Dedifferentiated amniotic fluid mesenchymal stem cell (primary cell): ENCODE results near the gene DNAJC5G.

Experiments used
- DNase-seq: peaks from one replicate; pipeline ENCODE4 v3.0.0-alpha.2; 2016; ENCODE audit errors: extremely low spot score

Gene DNAJC5G, protein sequence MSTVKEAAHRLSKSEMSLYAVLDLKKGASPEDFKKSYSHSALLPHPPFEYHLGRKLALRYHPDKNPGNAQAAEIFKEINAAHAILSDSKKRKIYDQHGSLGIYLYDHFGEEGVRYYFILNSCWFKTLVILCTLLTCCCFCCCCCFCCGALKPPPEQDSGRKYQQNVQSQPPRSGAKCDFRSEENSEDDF

DNA sequence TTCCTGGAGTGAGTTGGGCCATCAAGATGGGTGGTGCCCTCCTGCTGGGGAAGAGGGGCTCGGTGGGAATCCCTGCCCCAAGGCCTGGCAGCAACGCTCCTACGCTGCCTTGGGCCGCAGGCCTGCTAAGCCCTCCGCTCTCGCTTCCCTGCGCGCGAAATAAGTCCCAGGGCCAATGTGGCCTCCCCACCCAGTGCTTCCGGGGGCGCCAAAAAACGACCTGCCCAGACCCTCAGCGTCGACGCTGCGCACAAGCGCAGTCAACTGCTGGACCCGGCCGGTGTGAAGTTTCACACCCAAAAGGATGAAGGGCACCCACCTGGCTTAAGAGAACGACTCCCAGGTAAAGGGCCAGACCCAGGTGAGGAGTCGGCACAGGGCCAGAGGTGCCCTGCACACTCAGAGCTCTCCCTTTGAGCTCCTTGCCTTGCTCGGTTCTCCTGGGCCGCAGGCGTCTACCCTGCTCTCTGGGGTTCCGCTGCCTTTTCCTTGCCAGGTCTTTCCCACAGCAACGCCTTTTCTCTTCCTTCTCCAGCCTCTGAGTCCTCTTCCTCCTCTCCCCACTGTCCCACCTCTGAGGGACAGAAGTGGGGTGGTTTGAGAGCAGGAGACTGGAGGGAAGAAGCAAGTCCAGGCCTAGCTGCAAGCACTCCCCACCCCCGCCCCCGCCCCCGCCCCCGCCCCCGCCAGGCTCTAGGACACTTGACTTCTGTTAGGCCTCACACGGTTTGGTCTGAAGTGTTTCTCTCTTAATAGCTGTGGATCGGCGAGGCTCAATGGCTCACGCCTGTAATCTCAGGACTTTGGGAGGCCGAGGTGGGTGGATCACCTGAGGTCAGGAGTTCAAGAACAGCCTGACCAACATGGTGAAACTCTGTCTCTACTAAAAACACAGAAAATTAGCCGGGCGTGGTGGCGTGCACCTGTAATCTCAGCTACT, at the start of gene DNAJC5G:
TSS of gene DNAJC5G (plus strand) at position 223 of the 940 bp plus-strand sequence. CDS start 1,296 bp downstream, outside the sequence.
- no peak for DNase-seq

DNA sequence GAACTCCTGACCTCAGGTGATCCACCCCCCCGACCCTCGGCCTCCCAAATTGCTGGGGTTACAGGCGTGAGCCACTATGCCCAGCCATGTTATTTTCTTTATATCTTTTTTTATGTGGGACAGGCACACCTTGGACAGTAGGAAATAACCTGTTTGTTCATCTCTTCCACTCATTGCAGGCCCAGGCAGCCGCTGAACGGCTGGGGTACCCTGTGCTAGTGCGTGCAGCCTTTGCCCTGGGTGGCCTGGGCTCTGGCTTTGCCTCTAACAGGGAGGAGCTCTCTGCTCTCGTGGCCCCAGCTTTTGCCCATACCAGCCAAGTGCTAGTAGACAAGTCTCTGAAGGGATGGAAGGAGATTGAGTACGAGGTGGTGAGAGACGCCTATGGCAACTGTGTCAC, 49.7 kb upstream of the DNAJC5G start:
- DNase-seq: no peak

DNA sequence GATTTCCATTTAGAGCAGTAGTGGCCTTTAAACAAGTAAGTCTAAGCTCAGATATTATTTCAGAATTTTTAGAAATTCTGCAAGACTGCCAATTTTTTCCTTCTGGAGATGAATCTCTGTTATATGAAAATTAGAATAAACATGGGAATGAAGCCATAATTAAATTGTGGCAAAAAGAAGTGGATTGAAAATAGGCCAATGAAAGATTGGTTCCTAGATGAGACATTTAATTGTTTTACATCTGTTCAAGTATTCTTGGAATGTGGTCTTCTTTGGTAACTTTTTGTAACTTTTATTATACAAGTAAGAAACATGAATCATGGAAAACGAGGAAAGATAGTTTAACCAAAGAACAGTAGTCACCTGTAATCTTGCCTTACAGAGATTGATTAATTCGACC, 47.7 kb upstream of the DNAJC5G start:
- no peak for DNase-seq

DNA sequence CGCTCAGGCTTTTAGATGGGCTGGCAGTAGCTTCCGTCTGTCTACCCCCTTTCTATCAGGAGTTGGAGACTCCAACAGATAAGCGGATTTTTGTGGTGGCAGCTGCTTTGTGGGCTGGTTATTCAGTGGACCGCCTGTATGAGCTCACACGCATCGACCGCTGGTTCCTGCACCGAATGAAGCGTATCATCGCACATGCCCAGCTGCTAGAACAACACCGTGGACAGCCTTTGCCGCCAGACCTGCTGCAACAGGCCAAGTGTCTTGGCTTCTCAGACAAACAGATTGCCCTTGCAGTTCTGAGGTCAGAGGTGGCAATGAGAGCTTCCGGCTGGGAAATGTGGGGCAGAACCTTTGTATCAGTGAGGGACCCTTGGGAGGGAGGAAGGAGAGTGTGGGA, 43.3 kb upstream of the DNAJC5G start:
- no peak for DNase-seq

DNA sequence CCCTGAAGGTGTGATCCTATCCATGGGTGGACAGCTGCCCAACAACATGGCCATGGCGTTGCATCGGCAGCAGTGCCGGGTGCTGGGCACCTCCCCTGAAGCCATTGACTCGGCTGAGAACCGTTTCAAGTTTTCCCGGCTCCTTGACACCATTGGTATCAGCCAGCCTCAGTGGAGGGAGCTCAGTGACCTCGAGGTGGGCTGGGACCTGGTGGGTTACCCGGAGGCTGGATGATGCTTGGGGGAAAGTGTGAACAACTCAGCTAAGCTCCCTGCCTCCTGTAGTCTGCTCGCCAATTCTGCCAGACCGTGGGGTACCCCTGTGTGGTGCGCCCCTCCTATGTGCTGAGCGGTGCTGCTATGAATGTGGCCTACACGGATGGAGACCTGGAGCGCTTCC, 41.9 kb upstream of the DNAJC5G start:
- DNase-seq: no peak

DNA sequence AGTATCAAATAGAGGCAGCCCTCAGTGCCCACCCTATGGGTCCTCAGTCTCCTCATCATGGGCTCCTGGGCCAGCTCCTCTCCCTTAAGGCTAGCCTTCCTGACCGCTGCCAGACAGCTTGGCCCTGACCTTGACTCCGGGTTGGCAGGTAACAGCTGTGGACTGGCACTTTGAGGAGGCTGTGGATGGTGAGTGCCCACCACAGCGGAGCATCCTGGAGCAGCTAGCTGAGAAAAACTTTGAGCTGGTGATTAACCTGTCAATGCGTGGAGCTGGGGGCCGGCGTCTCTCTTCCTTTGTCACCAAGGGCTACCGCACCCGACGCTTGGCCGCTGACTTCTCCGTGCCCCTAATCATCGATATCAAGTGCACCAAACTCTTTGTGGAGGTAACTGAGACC, 39.1 kb upstream of the DNAJC5G start:
- no peak for DNase-seq

DNA sequence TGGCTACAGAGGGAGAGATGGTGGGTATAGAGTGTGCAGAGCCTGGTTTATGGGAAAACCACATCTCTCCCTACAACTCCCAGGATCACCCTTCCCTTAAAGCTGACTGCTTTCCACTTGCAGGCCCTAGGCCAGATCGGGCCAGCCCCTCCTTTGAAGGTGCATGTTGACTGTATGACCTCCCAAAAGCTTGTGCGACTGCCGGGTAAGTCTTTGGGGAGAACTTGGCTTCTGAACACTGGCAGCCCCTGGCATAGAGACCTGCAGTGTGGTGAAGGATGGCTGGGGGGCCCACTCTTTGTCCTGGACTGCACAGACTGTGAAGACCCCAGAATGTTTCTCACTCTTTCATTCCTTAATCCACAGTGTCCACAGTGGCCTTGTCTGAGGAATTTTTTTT, 38.6 kb upstream of the DNAJC5G start:
- no peak for DNase-seq

DNA sequence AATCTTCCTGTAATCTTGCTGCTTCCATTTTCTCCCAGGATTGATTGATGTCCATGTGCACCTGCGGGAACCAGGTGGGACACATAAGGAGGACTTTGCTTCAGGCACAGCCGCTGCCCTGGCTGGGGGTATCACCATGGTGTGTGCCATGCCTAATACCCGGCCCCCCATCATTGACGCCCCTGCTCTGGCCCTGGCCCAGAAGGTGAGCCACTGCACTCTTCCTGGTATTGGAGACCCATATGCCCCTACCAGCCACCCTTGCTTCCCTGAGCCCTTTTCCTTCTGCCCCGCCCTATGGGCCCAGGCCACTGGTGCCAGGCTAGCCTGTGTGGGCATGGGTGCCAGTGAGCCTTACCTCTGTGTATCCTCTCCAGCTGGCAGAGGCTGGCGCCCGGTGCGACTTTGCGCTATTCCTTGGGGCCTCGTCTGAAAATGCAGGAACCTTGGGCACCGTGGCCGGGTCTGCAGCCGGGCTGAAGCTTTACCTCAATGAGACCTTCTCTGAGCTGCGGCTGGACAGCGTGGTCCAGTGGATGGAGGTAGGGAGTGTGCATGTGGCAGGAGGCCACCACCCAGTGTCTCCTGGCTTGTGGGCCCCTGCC, 37.8 kb upstream of the DNAJC5G start:
- no peak for DNase-seq

DNA sequence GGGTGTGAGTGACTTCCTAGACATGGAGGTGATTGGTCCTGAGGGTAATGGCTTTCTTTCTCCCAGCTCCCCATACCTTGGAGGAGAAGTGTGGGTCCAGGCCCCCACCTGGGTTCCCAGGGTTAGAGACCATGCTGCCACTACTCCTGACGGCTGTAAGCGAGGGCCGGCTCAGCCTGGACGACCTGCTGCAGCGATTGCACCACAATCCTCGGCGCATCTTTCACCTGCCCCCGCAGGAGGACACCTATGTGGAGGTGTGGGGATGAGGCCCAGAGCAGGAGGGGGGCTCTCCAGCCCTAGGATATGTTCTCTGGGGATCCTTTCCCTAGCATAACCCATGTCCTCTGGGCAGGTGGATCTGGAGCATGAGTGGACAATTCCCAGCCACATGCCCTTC, 36.3 kb upstream of the DNAJC5G start:
- DNase-seq: no peak

DNA sequence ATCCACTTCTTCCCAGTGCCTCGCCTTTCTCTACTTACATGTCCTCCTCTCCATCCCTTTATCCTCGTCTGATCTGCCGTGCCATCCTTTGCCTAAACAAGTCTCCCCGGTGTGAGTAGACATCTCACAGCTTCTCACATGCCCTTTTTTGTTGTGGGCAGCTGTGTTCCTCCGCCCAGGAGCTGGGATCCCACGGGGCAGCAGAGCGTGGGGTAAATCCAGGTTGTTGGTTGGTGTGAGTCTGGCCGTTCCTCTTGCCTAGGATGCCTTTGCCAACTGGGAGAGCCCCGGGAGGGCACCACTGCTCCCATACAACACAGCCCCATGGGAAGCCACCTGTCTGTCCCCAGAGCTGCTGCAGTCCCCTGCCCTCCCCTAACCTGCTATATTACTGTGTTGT, 34.8 kb upstream of the DNAJC5G start:
- DNase-seq: no peak

DNA sequence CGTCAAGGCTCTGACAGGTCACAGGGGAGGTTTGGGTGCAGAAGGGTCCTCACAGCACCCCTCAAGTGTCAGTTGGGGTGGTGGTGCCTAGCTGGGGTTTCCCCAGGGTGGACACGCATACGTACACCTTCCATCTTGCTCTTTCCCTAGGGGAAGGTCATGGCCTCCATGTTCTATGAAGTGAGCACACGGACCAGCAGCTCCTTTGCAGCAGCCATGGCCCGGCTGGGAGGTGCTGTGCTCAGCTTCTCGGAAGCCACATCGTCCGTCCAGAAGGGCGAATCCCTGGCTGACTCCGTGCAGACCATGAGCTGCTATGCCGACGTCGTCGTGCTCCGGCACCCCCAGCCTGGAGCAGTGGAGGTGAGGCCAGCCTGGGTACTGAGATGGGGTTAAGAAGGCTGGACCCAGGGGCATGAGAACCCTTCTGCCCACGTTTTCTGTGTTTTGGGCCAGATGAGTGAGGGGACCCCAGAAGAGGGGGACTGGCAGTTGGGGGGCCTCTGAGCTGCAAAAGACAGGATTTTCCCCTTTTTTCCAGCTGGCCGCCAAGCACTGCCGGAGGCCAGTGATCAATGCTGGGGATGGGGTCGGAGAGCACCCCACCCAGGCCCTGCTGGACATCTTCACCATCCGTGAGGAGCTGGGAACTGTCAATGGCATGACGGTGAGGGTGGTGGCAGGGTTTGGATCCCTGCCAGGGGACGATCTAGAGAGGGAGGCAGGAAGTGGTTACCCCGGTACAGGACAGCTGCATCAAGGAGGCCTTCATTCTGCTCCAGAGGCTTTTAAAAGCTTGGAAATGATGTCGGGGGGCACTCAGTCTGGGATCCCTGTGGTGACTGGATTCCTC, 33.2 kb upstream of the DNAJC5G start:
- no peak for DNase-seq

DNA sequence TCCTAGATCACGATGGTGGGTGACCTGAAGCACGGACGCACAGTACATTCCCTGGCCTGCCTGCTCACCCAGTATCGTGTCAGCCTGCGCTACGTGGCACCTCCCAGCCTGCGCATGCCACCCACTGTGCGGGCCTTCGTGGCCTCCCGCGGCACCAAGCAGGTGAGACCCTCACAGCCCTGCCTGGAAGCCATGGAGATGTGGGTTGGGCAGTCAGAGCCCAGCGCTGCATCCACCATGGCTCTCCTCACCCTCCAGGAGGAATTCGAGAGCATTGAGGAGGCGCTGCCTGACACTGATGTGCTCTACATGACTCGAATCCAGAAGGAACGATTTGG, 32.6 kb upstream of the DNAJC5G start:
- DNase-seq: no peak

DNA sequence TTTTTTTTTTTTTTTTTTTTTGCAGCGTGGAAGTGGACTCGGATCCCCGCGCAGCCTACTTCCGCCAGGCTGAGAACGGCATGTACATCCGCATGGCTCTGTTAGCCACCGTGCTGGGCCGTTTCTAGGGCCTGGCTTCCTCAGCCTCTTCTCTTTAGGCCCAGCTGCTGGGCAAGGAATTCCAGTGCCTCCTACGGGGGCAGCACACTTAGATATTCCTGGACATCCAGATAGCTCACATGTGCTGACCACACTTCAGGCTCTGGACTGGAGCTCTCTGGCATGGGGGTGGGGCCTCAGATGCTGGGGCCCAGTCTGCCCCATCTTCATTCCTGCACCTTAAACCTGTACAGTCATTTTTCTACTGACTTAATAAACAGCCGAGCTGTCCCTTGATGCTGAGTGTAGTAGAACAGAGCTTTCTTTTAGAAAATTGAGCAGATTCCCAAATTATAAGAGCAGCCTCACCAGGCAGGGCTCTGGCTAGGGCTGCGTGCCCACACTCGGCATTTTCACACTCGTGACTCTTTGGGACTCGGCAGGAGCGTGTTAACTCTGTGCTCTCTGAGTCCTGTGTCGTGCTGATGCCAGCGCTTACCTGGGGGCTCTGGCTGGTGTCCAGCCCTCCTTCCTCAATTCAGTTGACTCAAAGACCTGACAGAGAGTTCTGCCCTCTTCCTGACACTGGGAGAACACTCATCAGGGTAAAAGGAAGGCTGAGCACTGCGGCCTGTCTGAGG, 31.7 kb upstream of the DNAJC5G start:
- DNase-seq: no peak

DNA sequence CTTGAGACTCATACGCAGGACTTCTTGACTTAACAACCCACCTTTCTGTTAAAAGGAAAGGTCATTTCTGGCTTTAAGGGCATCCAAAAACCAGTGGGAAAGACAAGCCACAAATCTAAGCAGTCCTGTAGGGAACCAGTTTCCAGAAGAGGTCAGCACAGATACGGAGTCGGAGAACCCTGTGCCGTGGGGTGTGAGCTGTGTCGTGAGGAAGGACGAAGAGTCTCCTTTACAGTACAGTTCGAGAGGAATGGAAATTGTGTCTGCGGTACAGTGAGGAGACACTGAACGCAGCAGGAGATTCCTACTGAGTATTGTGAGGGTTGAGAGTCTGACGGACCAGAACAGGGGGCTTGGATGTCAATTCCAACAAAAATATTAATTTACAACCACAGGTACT, 30.1 kb upstream of the DNAJC5G start:
- DNase-seq: no peak

DNA sequence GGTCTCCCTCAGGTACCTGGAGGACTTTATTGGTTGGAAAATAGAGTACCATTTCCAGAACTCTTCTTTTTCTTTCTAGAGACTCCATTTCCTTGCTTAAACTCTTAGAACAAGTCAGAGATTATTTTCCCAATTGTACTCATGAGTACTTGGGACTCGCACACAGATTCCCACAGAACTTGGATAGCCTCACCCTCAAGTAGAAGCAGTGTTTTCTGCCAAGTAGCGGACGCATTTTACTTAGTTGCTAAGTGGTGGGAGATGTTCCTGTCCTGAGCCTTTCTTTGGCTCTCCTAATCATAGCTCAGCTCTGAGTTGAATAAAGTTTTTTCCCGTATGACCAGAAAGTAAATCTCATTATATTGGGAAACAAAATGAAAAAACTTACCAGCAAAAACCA, 29.6 kb upstream of the DNAJC5G start:
- DNase-seq: no peak

DNA sequence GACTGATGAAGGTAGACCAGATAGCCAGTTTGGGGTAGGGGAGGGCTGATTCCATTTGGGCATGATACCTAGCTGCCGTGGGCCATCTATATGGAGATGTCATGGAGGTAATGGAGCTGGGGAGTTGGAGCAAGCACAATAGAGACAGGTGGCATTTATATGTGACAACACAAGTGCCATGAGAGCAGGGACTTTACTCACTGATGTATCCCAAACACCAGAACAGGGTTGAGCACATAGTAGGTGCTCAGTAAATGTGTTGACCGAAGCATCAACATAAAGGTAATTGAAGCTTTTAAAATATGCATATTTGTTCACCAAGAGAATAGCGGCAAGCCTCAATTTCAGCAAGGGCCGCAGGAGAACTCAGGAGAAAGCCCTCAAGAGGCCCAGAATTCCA, 27.3 kb upstream of the DNAJC5G start:
- no peak for DNase-seq

DNA sequence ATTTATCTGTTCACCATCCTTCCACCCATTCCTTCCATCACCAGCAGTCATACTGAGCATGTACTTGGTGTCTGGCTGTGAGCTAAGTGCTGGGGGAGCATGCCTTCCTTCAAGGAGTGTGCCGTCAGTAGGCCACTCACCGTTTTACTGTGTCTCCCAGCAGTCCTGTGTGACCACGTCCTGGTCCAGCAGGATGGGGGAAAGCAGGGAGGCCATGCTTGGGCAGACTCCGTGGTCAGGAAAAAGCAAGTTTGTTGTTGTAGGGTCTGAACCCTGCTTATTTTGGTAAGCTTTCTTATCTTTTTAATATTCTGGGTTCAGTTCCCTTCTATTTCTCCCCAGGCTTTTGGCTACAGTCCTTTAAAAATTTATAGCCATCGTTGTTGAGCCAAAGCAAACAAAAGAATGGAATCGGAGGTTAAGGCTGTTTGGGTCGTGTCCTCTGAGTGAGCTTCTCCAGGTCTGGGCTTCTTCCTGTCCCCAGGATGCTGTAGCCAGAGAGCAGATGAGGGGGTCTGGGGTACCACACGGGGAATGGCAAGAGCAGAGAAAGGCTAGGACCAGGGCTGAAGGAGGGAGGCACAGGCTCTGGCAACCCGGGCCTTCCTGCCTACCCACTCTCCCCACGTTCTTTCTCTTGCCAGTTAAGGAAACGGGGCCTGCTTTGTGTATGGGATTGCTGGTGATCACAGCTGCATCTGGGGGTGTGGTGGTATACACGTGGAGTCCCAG, 25.9 kb upstream of the DNAJC5G start:
- no peak for DNase-seq

DNA sequence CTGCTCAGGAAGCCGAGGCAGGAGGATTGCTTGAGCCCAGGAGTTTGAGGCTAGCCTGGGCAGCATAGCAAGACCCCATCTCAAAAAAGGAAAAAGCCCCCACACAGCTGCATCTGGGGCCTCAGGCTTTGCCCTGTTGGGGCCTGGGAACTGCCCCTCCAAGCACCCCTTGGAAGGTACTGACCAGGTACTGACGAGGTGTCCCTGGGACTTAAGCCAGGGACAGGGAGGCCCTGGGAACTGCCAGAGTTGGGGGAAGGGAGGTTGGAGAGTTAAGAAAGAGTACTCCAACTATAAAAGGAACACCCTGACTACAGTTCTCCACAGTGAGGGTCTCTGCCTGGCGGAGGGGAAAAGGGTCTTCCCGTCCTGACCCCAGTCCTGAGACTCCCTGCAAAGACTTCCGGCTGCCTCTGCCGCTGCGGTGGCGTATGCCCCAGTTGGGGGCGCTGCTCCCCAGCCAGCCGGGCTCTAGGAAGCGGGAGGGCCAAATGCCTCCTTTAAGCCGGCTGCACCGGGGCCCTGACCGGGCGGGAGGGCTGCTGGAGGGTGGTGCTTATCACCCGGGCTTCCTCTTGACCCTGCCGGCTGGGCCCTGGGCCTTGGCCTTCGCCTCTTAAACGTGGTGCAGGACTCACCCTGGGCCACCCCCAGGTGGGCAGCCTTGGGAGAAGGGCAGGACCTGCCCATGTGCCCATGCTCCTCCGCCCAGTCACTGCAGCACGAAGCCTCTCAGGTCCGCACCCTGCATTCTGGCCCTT, 25.2 kb upstream of the DNAJC5G start:
- DNase-seq: no peak

DNA sequence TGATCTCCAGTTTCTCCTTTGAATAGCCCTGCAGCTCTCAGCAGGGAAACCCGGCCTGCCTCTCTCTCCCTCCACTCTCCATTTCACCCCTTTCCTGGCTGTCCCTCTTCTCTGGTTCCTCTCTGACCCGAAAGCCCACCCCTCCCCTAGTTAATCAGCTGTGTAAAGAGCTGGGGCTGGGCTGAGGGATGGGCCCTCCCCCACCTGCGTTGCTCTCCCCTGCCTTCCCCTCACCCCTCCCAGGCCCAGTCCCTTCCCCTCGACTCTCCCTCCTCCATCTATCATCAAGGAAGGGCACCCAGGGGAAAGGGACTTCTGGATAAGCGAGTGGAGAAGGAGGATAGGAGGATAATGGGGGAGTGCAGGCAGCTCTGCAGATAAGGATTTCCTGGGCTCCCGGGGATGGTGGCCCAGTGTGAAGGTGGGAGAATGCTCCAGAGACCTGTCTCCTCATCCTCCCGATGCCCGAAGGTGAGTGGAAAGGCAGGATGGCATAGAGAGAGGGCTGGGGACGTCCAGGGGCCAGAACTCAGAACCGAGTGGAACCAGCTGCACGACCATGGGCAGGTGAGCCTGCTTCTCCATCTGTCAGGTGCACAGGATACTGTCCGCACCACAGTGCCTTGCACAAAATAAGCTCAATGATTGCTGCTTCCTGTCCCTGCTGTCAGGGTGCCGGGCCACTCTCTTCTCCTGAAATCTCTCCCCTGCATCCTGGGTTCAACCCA, 24.4 kb upstream of the DNAJC5G start:
- DNase-seq: no peak
